Measurements from ENCODE around the gene ARHGAP26.
"Not testable (repeated sequence)": the region's sequence is repeated elsewhere in the genome, so short reads cannot be mapped to it uniquely, and the experiment has no call there.

Gene ARHGAP26

GRCh38 chr5:142911775-142912174, 141.6 kb downstream of the ARHGAP26 start:
- no peak for DNase-seq

DNA sequence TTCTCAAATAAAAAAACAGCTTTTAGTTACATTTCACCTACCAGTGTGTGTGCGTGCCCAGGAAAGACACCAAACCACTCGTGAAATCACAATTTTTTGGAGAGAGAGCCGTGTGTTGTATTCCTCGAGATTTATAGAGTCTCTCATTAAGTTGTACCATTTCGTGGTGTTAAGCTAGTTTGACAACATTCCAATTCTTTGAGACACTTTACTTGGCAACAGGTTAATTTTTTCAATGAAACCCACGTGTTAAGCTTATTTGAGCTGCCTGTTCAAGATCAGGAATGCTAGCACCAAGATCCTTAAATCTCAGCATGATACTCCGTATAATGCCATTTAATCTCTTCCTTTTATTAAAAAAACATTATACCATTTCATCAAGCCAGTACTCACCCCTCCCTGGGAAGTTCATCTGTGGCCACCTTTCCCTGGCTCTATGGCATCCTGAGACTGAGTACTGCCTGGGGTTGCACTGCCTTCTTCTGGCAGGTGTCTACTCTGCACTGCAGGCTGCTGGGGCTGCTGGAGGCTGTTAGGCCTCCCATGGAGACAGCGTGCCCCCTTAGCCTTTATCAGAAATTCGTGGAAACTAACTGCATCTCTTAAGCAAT, 143.7 kb downstream of the ARHGAP26 start:
- DNase-seq = no peak

GRCh38 chr5:142915038-142915437, 144.9 kb downstream of the ARHGAP26 start:
- no peak for DNase-seq

DNA sequence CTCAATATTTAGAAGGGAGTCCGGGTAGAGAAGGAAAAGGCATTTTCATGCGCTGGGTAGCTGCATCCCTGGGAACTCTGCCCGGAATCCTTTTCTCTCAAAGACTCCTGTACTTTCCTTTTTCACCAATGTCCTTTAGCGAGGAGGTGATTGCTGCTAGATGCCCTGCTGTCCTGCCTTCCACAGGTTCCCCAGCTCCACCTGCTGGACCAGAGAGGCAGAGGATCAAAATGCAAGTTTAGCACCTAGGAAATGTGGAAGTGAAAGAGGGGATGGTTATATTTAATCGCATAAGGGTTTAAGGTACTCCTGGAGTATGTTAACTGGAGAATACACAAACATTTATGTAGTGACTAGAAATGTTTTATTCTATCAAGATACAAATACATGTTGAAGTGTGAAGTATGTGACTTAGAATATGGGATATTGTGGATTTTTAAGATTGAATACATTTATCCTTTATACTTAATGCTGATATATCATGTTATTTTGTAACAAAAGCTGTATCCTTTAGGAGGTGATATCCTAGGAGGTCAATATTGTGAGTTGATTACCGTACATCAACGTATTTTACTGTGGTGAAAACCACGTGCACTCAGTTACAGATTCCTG, 145.7 kb downstream of the ARHGAP26 start:
- no peak for DNase-seq

- no peak for DNase-seq
Measured at GRCh38 chr5:142918959-142919635, 148.9 kb downstream of the ARHGAP26 start.

- no peak for DNase-seq
Measured at GRCh38 chr5:142920849-142921612, 150.9 kb downstream of the ARHGAP26 start.

DNA sequence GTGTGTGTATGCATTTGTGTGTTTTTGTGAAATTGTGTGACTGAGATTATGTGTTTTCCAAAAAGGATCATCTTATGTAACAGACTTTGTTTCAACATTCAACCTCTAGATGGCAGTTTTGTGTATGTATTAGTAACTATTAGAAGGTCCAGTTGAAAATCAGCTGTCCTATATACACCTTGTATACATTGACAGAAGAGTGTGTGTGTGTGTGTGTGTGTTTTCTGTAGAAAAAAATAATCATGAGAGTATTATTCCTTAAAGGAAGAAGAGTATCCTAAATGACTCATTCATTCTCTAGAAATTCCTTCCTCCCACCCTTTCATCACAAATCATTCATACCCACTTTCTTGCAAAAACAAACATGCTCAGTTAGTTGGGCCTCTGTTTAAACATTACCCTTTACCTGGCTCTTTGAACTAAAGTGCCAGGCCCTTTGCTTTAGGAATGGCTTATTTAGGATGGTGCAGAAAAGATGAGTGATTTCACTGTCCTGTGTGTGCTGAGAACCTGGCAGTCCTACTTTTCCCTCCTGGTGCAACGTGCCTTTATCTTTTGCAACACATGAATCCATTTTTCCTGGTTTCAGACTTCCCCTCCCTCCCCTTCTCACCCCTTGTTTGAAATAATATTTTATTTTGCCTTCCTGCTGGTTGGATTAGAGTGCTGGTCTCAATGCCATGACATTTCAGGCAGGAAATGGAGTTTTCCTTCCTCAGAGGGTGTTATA, 152.2 kb downstream of the ARHGAP26 start:
- DNase-seq = no peak

- DNase-seq = no peak
Measured at GRCh38 chr5:142924135-142924883, 154.1 kb downstream of the ARHGAP26 start.

GRCh38 chr5:142925795-142926194, 155.6 kb downstream of the ARHGAP26 start:
- DNase-seq = no peak

- DNase-seq = no peak
Measured at GRCh38 chr5:142926549-142926948, 156.4 kb downstream of the ARHGAP26 start.

GRCh38 chr5:142928999-142929398, 158.8 kb downstream of the ARHGAP26 start:
- DNase-seq = not testable (repeated sequence)

DNA sequence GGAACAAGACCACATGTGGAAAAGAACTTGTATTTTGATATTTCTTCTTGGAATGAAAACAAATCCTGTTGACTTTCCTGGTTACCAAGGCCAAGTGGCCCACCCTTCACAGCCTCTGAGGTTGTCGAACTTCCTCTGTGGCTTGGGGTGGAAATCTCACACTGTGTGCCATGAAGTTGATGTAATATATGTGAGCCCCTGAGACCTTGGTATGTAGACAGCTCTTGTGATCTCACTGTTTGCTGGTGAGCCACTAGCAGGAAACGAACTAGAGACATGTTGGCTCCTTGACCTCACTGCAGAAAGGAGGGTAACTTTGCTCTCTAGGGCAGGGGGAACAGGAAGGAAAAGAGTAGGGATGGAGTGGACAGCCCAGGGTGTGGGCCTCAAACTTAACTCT, 159.4 kb downstream of the ARHGAP26 start:
- no peak for DNase-seq

DNA sequence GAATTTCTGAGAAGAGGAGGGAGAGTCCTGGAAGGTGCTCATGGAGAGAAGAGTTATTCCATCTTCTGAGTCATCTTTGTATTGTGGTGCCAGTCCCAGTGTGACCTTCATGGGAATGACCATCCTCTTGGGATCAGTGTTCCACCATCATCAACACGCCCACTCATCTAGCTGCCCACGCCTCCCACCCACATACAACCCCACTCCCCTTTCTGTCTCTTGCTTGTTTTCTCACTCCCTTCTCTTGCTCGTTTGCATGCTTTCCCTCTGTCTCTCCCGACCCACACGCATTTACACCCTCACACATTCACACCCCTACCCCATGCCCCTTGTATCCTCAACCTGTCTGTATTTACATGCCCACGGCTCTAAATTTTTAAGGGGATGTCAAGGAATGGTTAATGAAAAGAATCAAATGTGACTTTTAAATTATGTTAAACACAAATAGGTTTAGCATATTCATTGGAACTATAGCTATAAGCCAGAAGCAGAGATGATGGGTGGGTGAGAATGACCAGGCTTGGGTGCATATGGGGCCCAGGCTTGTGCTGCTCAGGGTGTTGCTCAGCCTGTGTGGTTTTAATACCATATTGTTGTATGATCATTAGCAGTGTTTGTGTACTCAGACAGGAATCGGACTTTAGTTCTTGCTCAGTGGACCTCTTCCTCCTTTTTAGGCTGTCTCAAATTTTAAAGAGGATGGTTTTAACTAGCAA, 160.4 kb downstream of the ARHGAP26 start:
- no peak for DNase-seq

DNA sequence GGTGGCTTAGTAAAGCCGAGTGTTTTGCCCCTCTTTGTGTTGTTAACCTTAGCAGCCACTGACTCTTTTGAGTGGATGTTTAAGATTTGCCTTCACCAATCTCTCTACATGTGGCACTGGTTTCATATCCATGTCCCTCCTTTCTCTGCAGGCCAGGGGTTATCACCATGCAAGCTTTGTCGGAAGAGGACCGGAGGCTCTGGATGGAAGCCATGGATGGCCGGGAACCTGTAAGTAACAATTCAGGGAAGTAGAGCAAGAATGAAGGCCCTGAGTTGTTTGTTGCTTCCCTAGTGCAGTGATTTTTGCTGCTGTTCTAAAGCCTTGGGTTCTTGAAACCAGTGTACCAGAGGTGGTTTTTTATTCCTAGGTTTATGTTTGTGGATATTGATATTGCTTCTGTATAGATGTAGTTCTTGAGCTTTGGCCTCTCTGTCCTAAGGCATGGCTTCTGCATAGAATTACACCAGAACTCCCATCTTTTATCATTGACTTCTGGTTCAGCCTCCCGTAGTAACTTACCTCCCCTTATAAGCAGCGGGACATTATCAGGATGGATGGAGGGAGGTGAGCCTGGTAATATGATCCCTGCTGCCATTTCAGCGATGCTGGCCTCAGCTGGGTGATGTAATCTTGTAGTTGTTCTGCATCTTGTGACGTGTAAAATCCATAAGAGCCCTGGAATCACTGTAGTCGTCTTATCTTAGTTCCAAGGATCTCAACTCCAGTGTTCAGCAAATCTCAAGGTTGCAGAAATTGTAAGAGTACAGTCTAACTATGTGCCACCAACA, 161.9 kb downstream of the ARHGAP26 start:
- no peak for DNase-seq

GRCh38 chr5:142934051-142934762, 164.0 kb downstream of the ARHGAP26 start:
- no peak for DNase-seq

DNA sequence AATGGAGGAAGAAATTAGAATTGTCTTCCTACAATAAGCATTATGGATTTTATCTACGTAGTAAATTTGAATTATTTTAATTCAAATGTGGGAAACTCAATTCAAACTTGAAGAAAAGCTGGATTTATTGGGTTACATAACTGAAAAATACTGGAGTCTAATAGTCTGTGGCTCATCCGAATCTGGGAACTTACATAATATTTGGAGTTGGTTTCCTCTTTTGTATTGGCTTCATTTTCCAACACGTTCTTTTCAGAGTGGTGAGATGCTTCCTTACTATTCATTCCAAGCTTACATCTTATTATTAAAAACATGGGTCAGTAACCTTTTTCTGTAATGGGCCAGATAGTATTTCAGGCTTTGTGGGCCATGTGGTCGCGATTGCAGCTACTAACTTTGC, 164.8 kb downstream of the ARHGAP26 start:
- no peak for DNase-seq

- no peak for DNase-seq
Measured at GRCh38 chr5:142937374-142937773, 167.2 kb downstream of the ARHGAP26 start.

GRCh38 chr5:142938266-142938880, 168.2 kb downstream of the ARHGAP26 start:
- no peak for DNase-seq

- DNase-seq = no peak
Measured at GRCh38 chr5:142939006-142939405, 168.8 kb downstream of the ARHGAP26 start.
